Measurements from ENCODE around the gene SOCS4. TPM values are rescaled to one million over a fixed set of nuclear protein-coding genes. Genes with fewer than 3 reads are reported as not detected.
A peak's percentile ranks its signal among the peaks of the same experiment; 100 is the strongest.
"Not testable (repeated sequence)": the region's sequence is repeated elsewhere in the genome, so short reads cannot be mapped to it uniquely, and the experiment has no call there.

Gene SOCS4
- 10 to 100 TPM; 24.2 to 32.0 TPM for total RNA-seq

- no peaks in the 10 kb centered on the region for H3K27me3 Mint-ChIP-seq
- H3K9me3 Mint-ChIP-seq: no peaks in the 10 kb centered on the region
- H3K36me3 Mint-ChIP-seq (ENCODE audit: low read depth): peaks cover 30% of the 10 kb centered on the region
- ChIA-PET POLR2A (interaction anchor here (0.7 to 6.4 kb wide), 42 partner anchors 9 to 460 kb away, joined by 3 to 153 read pairs (median 4); partner anchors contain the start of genes DLGAP5, FBXO34, GCH1 and LGALS3), CTCF (interaction anchor here (0.8 to 3.0 kb wide), 12 partner anchors 8 to 462 kb away, joined by 3 to 41 read pairs (median 4); partner anchors contain the start of genes GCH1 and MAPK1IP1L)
- H3K27ac Mint-ChIP-seq: peak within 1 kb of the TSS; percentile 88
- peak; percentile 97 for DNase-seq
- H3K4me3 Mint-ChIP-seq: peak within 1 kb of the TSS; percentile 88
- H3K4me1 Mint-ChIP-seq: peaks cover 52% of the 10 kb centered on the region
These were observed at the start of gene SOCS4, which contains the start of gene WDHD1 for GRCh38 chr14:55026793-55027561. Gene SOCS4, plus strand, starts transcription at chr14:55027236. Its CDS starts 15,806 bp downstream, at chr14:55043042. Gene WDHD1, minus strand, starts transcription at chr14:55027099. Its CDS starts 312 bp downstream, at chr14:55026787.

DNA sequence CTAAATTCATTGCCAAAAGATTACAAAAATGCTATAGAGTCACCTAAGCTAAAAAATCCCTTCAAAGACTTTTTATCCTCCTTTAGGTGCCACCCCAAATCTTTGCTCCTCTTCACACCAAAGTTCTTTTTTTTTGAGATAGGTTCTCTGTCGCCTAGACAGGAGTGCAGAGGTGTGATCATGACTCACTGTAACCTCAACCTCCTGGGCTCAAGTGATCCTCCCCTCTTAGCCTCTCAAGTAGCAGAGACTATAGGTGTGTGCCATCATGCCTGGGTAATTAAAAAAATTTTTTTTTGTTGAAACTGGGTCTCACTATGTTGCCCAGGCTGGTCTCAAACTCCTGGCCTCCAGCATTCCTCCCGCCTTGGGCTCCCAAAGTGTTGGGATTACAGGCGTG lies 48.0 kb upstream of the SOCS4 start:
- Mint-ChIP-seq H3K4me1 (peaks cover 24% of the 10 kb centered on the region), H3K27ac (peak overlapping the region; percentile 5)

GRCh38 chr14:54981698-54982097 lies 45.3 kb upstream of the SOCS4 start:
- peaks cover 11% of the 10 kb centered on the region for H3K4me1 Mint-ChIP-seq
- no peak overlapping the region for H3K4me3 Mint-ChIP-seq
- DNase-seq: no peak
- peaks cover 55% of the 10 kb centered on the region for H3K36me3 Mint-ChIP-seq (ENCODE audit: low read depth)
- no peaks in the 10 kb centered on the region for H3K27me3 Mint-ChIP-seq
- no peaks in the 10 kb centered on the region for H3K9me3 Mint-ChIP-seq
- ChIA-PET POLR2A (no interaction called here), CTCF (interaction anchor here (0.6 to 1.4 kb wide), 3 partner anchors 78 to 126 kb away, joined by 3 to 9 read pairs (median 3); partner anchors contain the start of gene GCH1)
- H3K27ac Mint-ChIP-seq: no peak overlapping the region

More for the DNA sequence above, 48.0 kb upstream of the SOCS4 start:
- no peak for DNase-seq
- POLR2A ChIA-PET: interaction anchor here (1.0 kb wide), 1 partner anchor 76 kb away, joined by 3 read pairs; no protein-coding TSS in a partner anchor
- H3K4me3 Mint-ChIP-seq: no peak overlapping the region
- peaks cover 48% of the 10 kb centered on the region for H3K36me3 Mint-ChIP-seq (ENCODE audit: low read depth)
- no peaks in the 10 kb centered on the region for H3K9me3 Mint-ChIP-seq
- H3K27me3 Mint-ChIP-seq: no peaks in the 10 kb centered on the region
- CTCF ChIA-PET: no interaction called here

DNA sequence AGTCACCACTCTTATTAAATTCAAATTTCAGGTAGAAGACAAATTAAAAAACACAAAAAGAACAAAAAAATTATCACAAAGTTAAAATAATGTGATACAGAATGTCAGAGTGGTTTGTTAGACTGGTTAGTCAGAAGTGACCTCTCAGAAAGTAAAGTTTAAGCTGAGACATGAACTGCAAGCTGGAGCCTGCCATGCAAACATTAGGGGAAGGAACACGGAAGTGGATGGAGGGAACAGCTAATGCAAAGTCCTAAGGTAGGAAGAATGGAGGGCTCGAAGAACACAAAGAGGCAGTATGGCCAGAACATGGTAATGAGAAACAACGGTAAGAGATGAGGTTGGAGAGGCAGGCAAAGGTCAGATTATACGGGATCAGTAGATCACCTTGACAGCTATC lies 41.9 kb upstream of the SOCS4 start:
- peaks cover 48% of the 10 kb centered on the region for H3K36me3 Mint-ChIP-seq (ENCODE audit: low read depth)
- CTCF ChIA-PET: no interaction called here
- no peak for DNase-seq
- H3K9me3 Mint-ChIP-seq: no peaks in the 10 kb centered on the region
- H3K4me3 Mint-ChIP-seq: no peak overlapping the region
- H3K27ac Mint-ChIP-seq: no peak overlapping the region
- POLR2A ChIA-PET: interaction anchor here (1.8 kb wide), 1 partner anchor 41 kb away, joined by 4 read pairs; the partner anchor contains the start of genes SOCS4 and WDHD1
- no peaks in the 10 kb centered on the region for H3K27me3 Mint-ChIP-seq
- no peaks in the 10 kb centered on the region for H3K4me1 Mint-ChIP-seq

DNA sequence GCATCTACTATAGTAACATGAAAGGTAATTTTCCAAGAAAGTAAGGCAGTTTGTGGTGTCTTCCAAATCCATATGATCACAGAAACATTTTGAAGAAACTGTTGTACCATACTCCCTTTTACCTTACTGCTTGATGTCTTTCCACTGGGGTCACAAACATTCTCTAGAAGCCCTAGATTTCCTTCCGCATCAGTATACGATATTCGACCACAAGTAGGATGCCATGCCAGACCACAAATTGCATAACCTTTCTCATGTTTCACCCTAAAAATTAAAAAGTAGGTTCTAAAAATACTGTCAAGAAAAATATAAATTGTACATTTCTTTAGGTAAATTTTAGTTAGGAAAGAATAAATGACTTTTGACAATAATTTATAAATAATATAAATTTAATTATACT lies 26.7 kb upstream of the SOCS4 start:
- Mint-ChIP-seq H3K27me3 (no peaks in the 10 kb centered on the region), H3K4me1 (peaks cover 6% of the 10 kb centered on the region), H3K4me3 (no peak overlapping the region), H3K27ac (no peak overlapping the region), H3K9me3 (no peaks in the 10 kb centered on the region), H3K36me3 (ENCODE audit: low read depth) (peaks cover 42% of the 10 kb centered on the region)
- POLR2A ChIA-PET: no interaction called here
- CTCF ChIA-PET: no interaction called here
- no peak for DNase-seq

- Mint-ChIP-seq H3K4me1 (peaks cover 6% of the 10 kb centered on the region), H3K36me3 (ENCODE audit: low read depth) (peaks cover 54% of the 10 kb centered on the region), H3K4me3 (no peak overlapping the region), H3K27me3 (no peaks in the 10 kb centered on the region), H3K9me3 (no peaks in the 10 kb centered on the region), H3K27ac (no peak overlapping the region)
- ChIA-PET POLR2A (interaction anchor here (1.4 kb wide), 1 partner anchor 22 kb away, joined by 6 read pairs; the partner anchor contains the start of genes SOCS4 and WDHD1), CTCF (no interaction called here)
- no peak for DNase-seq
These were observed 22.0 kb upstream of the SOCS4 start for GRCh38 chr14:55005071-55005470.

GRCh38 chr14:55015006-55015405 lies 12.0 kb upstream of the SOCS4 start:
- no peaks in the 10 kb centered on the region for H3K9me3 Mint-ChIP-seq
- peaks cover 4% of the 10 kb centered on the region for H3K4me1 Mint-ChIP-seq
- H3K4me3 Mint-ChIP-seq: no peak overlapping the region
- peaks cover 51% of the 10 kb centered on the region for H3K36me3 Mint-ChIP-seq (ENCODE audit: low read depth)
- no peaks in the 10 kb centered on the region for H3K27me3 Mint-ChIP-seq
- DNase-seq: no peak
- no peak overlapping the region for H3K27ac Mint-ChIP-seq
- ChIA-PET POLR2A (interaction anchor here (0.6 to 4.0 kb wide), 3 partner anchors 12 to 521 kb away, joined by 3 to 19 read pairs (median 4); partner anchors contain the start of genes SOCS4 and WDHD1), CTCF (interaction anchor here (2.2 kb wide), 1 partner anchor 12 kb away, joined by 7 read pairs; the partner anchor contains the start of genes SOCS4 and WDHD1)

- H3K4me1 Mint-ChIP-seq: peaks cover 22% of the 10 kb centered on the region
- CTCF ChIA-PET: no interaction called here
- no peaks in the 10 kb centered on the region for H3K27me3 Mint-ChIP-seq
- POLR2A ChIA-PET: no interaction called here
- no peak for DNase-seq
- no peaks in the 10 kb centered on the region for H3K9me3 Mint-ChIP-seq
- H3K27ac Mint-ChIP-seq: no peak overlapping the region
- H3K36me3 Mint-ChIP-seq (ENCODE audit: low read depth): peaks cover 47% of the 10 kb centered on the region
- H3K4me3 Mint-ChIP-seq: no peak overlapping the region
These were observed 7.0 kb upstream of the SOCS4 start for GRCh38 chr14:55019968-55020554.

DNA sequence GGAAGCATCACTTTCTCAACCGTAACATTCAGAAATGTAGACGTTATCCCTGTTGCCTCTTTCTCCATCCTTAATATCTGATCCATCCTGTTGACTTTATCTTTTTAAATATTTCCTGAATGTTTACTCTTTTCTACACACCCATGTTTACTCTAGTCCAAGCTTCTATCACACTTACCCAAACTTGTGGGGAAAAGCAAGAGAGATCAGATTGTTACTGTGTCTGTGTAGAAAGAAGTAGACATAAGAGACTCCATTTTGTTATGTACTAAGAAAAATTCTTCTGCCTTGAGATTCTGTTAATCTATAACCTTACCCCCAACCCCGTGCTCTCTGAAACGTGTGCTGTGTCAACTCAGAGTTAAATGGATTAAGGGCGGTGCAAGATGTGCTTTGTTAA lies 2.7 kb upstream of the SOCS4 start:
- H3K36me3 Mint-ChIP-seq (ENCODE audit: low read depth): peaks cover 38% of the 10 kb centered on the region
- CTCF ChIA-PET: interaction anchor here (0.9 kb wide), 1 partner anchor 58 kb away, joined by 3 read pairs; no protein-coding TSS in a partner anchor
- not testable (repeated sequence) for H3K4me3 Mint-ChIP-seq, DNase-seq, H3K27ac Mint-ChIP-seq, H3K9me3 Mint-ChIP-seq, H3K27me3 Mint-ChIP-seq
- peaks cover 49% of the 10 kb centered on the region for H3K4me1 Mint-ChIP-seq
- POLR2A ChIA-PET: interaction anchor here (2.3 kb wide), 1 partner anchor 27 kb away, joined by 8 read pairs; the partner anchor contains the start of gene MAPK1IP1L

DNA sequence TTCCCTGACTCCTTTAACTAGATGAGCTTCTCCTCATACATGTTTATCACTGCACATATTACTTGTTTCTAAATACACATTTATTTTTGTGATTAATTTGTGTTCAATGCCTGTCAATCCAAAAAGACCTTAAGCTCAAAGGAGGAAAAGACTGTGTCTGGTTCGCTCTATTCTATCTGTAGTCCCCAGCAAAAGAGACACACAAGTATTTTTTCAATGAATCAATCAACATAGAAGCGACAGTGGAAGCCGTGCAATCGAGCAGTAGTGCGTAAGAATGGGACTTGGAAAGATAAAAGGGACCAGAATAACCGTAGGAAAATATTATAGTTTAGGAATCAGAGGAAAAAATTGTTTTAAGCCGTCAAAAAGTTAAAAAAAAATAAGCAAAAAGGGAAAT lies 1.1 kb upstream of the SOCS4 start:
- Mint-ChIP-seq H3K27me3 (no peaks in the 10 kb centered on the region), H3K4me1 (peaks cover 51% of the 10 kb centered on the region), H3K4me3 (peak overlapping the region; percentile 88), H3K36me3 (ENCODE audit: low read depth) (peaks cover 30% of the 10 kb centered on the region), H3K27ac (peak overlapping the region; percentile 88), H3K9me3 (no peaks in the 10 kb centered on the region)
- no peak for DNase-seq
- POLR2A ChIA-PET: interaction anchor here (0.7 to 6.4 kb wide), 13 partner anchors 10 to 165 kb away, joined by 3 to 153 read pairs (median 13); partner anchors contain the start of genes DLGAP5, GCH1, LGALS3 and MAPK1IP1L
- CTCF ChIA-PET: interaction anchor here (1.6 to 3.0 kb wide), 3 partner anchors 10 to 123 kb away, joined by 7 to 41 read pairs (median 12); partner anchors contain the start of genes GCH1 and MAPK1IP1L

DNA sequence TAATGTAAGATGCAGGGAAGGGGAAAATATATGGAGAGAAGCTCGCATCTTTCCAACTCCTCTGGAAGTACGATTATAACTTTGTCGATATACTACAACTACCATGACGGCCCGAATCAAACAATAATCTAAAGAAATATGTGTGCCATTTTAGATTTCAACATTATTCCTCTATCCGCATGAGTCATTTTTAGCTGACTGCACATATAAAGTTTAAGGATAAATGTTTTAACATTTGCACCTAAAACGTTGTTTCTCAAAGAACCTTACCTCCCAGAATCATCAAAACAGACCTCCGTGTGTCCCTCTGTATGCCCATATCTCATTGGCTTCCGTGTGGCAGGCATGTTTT lies 619 bp upstream of the SOCS4 start:
- ChIA-PET POLR2A (interaction anchor here (0.7 to 6.4 kb wide), 40 partner anchors 8 to 460 kb away, joined by 3 to 153 read pairs (median 4); partner anchors contain the start of genes DLGAP5, FBXO34, GCH1 and LGALS3), CTCF (interaction anchor here (0.8 to 3.0 kb wide), 12 partner anchors 9 to 461 kb away, joined by 3 to 41 read pairs (median 4); partner anchors contain the start of genes GCH1 and MAPK1IP1L)
- Mint-ChIP-seq H3K4me1 (peaks cover 52% of the 10 kb centered on the region), H3K36me3 (ENCODE audit: low read depth) (peaks cover 31% of the 10 kb centered on the region), H3K9me3 (no peaks in the 10 kb centered on the region), H3K27ac (peak overlapping the region; percentile 88), H3K4me3 (peak overlapping the region; percentile 88), H3K27me3 (no peaks in the 10 kb centered on the region)
- no peak for DNase-seq

GRCh38 chr14:55028066-55028465 lies 1.0 kb downstream of the SOCS4 start:
- Mint-ChIP-seq H3K36me3 (ENCODE audit: low read depth) (peaks cover 29% of the 10 kb centered on the region), H3K4me3 (peak overlapping the region; percentile 88), H3K9me3 (no peaks in the 10 kb centered on the region), H3K27me3 (no peaks in the 10 kb centered on the region), H3K27ac (peak overlapping the region; percentile 88), H3K4me1 (peaks cover 51% of the 10 kb centered on the region)
- POLR2A ChIA-PET: interaction anchor here (0.7 to 6.4 kb wide), 5 partner anchors 19 to 779 kb away, joined by 3 to 153 read pairs (median 7); partner anchors contain the start of gene MAPK1IP1L
- no peak for DNase-seq
- CTCF ChIA-PET: interaction anchor here (0.6 to 3.0 kb wide), 3 partner anchors 17 to 23 kb away, joined by 3 to 41 read pairs (median 7); partner anchors contain the start of gene MAPK1IP1L

Data from activated CD4-positive, alpha-beta memory T cell treated with anti-CD3 and anti-CD28 coated beads, Interleukin-2, amount 10 ng/mL, durations not matched to agents 7 days and 5 days (primary cell).